Hepatic stellate cell (primary cell): Measurements from ENCODE around the gene ZBTB21.
"Not testable (repeated sequence)": the region's sequence is repeated elsewhere in the genome, so short reads cannot be mapped to it uniquely, and the experiment has no call there.

ENCODE experiments used
- DNase-seq: peaks from one replicate; pipeline ENCODE4 v3.0.0; 2011; ENCODE audit warnings: low spot score

ZBTB21 gene

GRCh38 chr21:41966872-41967621 is 43.1 kb downstream of the ZBTB21 start:
- DNase-seq = no peak

GRCh38 chr21:41966041-41966833 is 43.9 kb downstream of the ZBTB21 start:
- no peak for DNase-seq

DNA sequence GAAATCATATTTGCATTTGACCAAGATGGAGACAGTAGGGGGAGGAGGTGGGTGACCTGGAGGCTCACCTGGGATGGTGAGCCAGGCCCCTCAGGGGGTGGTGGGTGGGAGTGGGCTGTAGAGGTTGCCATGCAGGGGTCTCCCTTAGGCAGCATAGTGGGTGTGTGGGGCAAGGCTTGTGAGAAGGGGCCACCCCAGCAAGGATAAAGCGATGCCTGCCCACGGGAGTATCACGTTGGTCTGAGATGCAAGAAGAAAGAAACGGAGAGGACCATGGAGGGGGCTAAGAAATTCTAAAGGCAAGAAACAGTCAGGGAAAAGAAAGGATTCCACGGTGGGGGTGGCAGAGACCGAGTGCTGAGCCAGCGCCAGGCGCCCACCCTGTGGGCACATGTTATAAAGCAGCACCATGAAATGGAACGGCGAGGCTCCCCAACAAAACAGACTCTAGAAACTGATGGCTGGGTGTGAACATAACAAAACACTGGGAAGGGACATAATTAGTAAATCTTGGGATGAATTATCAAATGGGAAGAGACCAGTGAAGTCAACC is 44.6 kb downstream of the ZBTB21 start:
- no peak for DNase-seq

GRCh38 chr21:41965045-41965444 is 45.1 kb downstream of the ZBTB21 start:
- DNase-seq = no peak

DNA sequence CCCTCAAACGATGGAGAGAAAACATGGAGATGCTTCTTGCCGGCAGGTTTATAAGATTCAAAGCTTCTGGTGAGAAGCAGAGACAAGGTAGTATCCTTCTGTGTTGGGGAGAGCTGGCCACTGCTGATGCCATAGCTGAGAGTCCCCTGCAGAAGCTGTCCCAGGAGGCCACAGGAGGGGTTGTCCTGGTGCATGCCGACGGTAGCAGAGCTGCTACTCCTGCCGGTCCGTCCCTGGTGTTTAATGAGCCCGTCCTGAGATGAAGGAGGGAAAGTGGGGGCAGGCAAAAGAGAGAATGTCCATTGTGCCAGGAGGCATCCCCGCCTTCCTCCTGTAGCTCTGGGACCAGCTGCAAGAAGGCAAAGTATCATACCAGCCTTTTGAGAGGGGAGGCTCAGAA is 46.0 kb downstream of the ZBTB21 start:
- DNase-seq = no peak

DNA sequence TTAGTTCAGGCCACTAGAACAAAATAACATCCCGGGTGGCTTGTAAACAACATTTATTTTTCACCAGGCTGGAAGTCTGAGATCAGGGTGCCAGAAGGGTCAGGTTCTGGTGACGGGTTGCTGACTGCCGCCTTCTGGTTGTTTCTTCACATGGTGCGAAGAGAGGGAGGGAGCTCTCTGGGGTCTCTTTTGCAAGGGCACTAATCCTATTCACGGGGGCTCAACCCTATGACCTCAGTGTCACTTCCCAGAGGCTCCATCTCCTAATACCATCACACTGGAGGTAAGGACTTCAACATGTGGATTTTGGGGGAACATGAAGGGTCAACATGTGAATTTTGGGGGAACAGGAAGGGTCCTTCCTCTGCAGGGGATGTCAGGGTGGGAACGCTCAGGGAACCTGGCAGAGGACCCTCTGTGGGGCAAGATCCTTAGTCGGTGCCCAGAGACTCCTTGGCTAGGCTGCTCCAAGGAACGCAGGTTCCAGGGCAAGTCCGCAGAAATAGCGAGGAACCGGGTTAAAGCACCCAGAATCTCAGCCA is 47.7 kb downstream of the ZBTB21 start:
- no peak for DNase-seq

- no peak for DNase-seq
Observed at GRCh38 chr21:41961753-41962152, 48.4 kb downstream of the ZBTB21 start.

DNA sequence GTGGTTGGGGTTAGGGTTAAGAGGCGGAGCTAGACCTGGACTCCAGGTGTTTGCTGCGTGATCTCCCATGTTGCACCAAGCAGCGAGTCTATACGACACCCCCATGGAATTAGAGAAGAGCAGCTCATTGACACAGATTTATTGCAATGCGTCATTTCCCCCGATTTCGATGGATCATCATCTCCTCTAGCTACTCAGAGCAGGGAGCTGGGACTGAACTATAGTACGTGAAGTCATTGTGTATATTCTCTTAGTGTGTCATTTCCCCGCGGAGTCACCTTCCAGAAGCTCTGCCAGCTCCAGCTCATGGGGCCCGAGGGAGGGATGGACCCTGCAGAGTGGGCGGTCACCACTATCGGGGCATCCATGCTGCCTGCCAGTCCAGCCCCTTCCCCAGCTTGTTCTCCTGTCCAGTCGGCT is 48.9 kb downstream of the ZBTB21 start:
- no peak for DNase-seq

DNA sequence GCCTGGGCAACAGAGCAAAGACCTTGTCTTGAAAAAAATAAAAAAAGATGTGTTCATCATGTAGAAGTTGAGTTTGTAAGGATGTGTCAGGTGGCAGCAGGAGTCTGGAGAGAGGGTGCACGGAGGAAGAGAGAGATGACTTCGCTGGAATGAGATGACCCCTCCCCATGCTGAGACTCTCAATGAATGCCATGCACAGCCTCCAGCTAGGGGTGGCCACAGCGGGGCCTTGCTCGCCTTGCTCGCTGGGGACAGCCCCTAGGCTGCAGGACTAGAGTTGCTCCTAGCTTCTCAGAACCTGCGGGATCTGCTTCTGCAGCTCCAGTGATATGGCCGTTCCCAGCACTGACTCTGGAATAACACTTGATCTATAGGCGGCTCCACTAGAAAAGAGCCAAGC is 49.8 kb downstream of the ZBTB21 start:
- DNase-seq = no peak

GRCh38 chr21:41959697-41960096 is 50.5 kb downstream of the ZBTB21 start:
- not testable (repeated sequence) for DNase-seq

DNA sequence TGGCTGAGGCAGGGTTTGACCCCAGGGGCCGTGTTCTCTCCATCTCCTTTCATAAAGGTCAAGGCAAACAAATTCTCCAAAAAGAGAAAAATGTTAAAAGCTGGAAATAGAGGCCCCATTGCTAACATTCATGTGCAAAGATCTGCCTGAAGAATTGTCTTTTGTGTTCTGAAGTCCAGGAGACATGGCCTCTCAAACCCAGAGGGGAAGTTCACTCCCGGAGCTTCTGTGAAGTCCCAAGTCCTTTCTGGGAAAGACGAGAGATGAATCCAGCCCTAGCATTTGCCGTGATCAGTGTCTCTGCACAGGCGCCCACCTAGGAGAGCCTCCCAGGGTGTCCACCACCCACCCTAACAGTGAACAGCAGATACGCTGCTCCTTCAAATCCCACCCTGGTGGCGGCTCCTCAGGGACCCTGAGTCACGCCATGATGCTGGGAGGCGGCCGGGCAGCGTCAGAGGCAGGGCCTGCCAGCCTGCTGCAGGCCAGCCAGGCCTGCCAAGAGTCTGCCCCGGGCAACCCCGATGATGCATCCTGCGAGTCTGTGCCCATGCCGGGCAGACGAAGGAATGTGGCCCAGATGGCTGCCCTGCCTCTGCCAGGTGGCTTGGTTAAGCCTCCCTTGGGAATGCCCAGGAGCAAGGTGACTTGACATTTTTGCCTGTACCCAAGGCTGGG is 51.1 kb downstream of the ZBTB21 start:
- DNase-seq = no peak

- peak; percentile 91 for DNase-seq
Observed at GRCh38 chr21:41957991-41958766, 52.0 kb downstream of the ZBTB21 start.

GRCh38 chr21:41956926-41957729 is 53.0 kb downstream of the ZBTB21 start:
- DNase-seq = peak; percentile 77

DNA sequence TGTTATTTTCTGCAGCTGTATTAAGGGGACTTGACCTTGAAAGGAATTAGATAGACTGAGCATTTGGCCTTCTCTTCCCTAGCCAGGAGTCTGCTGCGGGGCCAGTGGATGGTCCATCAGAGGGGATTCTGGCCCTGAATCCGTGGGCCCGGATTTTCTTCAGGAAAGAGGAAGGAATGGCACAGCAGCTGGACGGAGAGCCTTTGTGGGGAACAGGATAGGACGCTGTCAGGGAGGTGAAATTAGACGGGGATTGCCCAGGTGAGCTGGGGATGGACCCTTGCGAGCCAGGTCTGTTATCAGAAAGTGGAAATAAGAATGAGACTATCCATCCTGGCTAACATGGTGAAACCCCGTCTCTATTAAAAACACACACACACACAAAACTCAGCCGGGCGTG is 54.6 kb downstream of the ZBTB21 start:
- no peak for DNase-seq

DNA sequence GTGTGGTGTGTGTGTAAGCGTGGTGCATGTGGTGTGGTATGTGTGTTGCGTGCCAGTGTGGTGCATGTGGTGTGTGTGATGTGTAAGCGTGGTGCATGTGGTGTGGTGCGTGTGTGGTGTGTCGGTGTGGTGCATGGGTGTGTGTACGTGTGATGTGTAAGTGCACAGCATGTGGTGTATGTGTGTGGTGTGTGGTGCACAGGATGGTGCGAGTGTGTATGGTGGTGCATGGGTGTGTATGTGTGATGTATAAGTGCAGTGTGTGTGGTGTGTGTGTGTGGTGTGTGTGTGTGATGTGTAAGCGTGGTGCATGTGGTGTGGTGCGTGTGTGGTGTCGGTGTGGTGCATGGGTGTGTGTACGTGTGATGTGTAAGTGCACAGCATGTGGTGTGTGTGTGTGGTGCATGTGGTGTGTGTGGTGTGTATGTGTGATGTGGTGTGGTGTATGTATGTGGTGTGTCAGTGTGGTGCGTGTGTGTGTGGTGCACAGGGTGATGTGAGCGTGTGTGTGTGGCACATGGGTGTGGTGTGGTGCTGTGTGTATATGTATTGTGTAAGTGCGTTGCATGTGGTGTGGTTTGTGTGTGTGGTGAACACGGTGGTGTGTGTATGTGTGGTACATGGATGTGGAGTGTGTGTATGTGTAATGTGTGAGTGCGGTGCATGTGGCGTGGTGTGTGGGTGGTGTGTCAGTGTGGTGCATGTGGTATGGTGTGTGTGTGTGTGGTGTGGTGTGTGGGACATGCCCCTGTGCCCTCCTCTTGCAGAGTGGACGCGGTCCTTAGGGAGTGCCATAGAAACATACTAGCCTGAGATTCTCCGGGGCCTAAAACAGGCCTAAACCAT is 55.3 kb downstream of the ZBTB21 start:
- no peak for DNase-seq

GRCh38 chr21:41953831-41954653 is 56.1 kb downstream of the ZBTB21 start, which contains the start of gene C2CD2:
Gene C2CD2 (minus strand): TSS chr21:41954018. CDS start chr21:41953648, 370 bp downstream.
- DNase-seq = peak; percentile 90

DNA sequence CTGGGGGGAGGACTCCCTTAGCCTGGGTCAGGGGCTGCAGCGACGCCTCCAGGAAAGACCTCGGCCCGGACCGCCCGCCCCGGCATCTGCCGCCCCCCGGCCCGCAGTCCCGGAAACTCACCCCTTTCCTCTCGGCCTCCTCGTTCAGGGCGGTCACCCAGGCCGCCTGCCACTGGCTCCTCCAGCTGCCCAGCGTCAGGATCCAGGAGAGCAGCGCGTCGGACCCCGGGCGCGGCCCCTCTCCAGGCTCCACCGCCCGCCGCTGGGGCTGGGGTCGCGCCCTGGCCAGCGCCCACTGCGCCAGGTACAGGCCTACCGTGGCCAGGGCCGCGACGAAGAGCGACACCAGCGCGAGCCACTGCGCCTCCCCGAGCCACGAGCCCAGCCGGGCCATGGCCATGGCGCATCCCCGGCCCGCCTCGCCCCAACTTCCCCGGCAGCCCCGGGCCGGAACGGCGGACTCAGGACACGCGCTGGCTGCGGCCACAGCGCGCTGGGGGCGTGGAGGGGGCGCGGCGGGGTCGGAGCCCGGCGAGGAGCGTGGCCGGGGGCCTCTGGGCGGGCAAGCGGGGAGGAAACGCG is 56.8 kb downstream of the ZBTB21 start:
- no peak for DNase-seq

GRCh38 chr21:41952568-41953248 is 57.5 kb downstream of the ZBTB21 start:
- no peak for DNase-seq
